NOMO-1 treated with DMSO at 0.1 percent for 48 hours (cell line): ENCODE data around the gene FAM13C.

Experiments
- DNase-seq: peaks from one replicate; lab custom pipeline; 2025; ENCODE audit not compliant: unreplicated experiment; lab: John Stamatoyannopoulos, UW

The FAM13C gene

DNA sequence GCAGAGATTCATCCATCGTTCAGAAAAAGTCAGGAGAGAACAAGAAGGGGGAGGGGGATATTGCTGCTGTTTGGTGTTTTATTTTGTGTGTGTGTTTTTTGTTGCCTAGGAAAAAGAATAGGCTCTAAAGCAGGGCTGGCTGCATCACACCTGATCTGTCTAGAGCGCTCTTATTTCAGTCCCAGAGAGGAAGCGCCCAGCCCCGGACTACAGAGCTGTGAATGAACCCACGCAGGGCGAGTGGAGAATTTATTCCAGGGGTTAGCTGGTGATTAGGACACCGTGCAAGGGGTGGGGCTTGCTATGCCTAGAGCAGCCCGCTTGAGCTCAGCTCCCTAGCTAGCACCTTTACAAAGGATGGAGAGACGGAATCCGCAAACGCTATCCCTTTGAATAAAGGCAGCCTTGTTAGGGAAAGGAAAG lies 621 bp upstream of the FAM13C start:
- DNase-seq: no peak

DNA sequence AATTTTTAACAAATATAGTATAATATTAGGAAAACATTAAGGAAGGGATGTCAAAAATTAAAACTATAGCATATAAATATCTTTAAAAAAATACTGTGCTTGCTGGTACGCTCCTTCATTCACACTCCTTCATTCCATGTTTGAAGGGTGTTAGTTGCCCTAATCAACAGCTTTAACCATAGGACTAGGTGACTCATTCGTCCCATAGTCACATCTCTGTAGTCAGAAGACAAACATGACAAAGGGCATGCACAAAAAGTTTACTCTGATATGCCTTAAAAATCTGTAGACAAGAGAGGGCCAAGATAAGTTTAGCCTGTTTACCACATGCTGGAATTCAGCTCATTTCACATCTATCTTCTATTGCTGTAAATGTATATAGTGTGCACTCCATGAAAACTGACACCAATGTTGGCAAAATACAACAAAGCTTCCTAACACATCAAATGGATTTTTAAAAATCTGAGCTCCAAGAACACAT lies 646 bp downstream of the FAM13C start:
- DNase-seq: no peak

DNA sequence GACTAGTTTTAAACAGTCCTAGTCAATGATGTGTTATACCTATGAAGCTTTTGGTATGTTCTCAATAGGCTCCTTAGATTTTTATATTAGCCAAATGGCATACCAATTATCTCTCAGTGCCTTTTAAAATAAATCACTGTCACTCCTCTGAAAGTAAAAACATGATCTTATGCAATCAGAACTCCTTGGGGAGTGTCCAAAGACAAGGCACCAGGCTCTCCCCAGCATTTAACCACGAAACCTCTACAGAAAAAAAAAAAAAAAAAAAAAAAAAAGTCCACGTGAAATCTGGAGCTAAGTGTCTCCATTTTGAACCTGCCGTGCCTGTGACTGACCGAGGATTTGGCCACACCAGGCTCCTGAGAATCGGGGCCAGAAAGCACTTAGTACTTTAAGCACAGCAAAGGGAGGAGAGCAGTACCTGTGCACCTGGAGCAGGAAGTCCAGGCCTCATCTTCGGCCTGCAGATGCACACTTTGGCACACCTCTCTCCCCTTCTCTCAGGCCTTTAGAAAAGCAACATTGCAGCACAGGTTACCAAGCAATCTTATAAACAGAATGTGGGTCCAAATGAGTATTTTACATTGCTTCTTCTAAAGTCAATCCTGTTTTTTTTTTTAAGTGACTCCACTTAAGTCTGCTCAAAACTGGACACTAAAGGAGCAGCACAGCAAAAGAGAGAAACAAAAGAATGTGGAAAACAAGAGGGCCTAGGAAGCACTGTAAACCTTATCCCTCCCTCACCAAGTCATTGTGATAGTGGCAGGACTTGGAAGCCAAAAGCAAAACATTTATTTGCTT lies 1.5 kb downstream of the FAM13C start:
- no peak for DNase-seq

DNA sequence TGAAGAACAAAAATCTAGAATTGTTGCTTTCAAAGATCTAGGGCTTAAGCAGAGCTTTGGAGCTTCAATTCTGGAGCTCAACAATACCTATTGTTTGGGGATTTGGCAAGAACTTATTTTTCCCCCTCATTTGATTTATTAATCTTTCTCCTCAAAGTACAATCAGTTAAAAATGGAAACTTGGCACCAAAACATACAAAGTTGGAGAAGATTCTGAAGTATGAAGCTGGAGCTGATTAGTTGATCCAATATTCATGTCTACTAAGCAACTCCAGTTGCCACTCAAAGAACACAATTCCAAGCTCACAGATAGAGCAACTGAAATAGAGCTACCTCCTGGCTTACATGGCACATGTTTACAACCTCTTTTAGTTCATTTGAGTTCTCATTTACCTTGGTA lies 3.8 kb downstream of the FAM13C start:
- no peak for DNase-seq

DNA sequence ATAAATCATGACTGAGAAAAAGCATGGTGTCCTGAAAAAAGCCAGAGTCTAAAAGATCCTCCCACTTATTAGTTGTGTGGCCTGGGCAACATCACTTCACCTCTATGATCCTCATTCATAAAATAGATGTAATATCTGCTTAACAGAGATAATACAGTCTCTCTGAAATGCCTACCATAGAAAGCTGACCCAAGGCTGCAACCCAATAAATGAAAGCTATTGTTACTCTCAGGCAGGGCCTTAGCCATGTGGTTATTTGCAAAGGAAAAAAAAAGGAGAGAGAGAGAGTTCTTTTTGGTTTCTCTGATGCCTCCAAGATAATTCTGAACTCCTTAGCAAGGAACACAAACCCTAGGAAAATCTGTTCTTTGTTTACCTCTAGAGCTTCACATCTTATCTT lies 7.9 kb downstream of the FAM13C start:
- DNase-seq: no peak

DNA sequence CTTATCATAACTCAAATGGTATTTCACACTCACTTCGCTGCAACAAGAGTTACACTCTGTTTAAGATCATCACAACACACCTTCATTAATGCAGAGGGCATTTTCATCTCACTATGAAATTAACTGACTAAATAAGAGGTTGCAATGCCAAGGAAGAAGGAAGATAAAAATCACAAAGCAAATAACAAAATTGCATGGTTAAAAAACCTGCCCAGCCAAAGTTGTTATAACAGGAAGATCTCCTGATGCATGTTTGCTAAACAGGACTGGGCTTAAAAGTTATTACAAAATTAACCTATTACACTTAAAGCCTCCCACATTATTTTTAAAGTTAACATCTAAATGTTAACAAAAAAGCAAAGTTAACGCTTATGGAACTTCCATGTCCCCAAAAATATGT lies 11.8 kb downstream of the FAM13C start:
- no peak for DNase-seq

DNA sequence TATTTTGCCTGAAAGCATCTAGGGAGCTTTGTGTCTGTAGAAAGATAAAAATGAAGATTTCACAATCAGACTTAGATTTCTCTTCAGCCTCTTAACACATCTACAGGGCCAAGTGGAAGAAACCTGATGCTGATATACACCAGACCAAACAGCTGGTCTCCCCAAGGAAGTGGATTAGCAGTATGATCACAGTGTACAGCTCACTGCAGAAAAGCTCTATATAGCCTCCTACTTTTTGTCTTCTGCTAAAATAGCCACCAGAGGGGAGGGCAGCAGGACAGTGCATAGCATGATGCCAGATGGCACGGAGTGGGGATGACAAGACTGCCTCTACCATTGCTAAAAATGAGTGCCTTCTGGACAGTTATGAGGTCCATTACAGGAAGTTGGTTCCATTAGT lies 16.0 kb downstream of the FAM13C start:
- DNase-seq: no peak

DNA sequence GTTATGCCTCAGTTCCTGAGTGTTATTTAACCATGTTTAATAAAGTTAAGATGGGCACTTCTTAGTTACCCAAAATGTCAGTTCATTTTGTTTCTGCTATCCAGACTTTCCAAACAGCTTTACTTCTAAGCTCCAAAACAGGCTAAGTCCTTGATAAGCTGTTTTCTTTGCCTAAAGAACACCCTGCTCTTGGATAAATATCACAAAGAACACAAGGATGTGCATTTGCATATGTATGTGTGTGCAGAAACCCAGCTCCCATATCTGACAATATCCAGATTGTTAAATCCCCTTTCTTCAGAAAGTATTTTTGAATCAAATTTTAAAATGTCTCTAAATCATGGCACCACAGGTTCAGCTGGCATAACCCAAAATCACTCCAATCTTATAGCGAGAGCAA lies 19.6 kb downstream of the FAM13C start:
- DNase-seq: no peak

DNA sequence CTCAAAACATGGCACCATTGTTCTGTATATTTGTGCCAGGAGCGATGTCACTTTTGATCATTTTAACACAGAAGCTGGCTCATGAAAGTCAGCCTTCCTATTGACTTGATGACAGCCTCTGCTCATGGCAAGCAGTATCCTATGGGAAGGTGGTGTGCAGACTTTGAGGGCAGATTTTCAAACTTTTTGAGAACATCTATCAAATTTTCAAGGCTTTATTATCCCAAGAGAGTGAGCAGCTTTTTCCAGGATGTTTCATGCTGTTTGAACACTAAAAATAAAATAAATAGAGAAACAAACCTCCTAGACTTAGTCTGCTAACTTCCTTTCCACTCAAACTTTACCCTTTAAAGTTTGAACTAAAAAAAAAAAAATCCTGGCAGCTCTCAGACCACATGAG lies 20.3 kb downstream of the FAM13C start:
- no peak for DNase-seq

DNA sequence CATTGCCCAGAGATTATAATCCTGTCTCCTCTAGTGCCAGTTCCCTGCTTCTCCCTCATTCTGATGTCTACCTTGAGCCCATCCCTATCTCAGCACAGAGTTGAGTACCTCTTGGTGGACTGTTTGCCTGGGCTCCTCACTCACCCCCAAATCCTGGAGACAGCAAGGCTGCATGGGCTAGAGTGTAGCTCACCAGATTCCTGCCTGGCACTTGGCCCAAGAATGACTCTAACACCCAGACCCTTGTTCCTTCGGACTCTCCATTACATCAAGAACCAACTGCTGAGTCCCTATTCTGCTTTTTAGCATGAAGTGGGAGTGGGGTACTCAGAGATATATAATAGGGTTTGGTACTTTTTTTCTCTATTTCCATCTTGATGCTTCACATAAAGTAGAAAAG lies 22.1 kb downstream of the FAM13C start:
- DNase-seq: no peak

DNA sequence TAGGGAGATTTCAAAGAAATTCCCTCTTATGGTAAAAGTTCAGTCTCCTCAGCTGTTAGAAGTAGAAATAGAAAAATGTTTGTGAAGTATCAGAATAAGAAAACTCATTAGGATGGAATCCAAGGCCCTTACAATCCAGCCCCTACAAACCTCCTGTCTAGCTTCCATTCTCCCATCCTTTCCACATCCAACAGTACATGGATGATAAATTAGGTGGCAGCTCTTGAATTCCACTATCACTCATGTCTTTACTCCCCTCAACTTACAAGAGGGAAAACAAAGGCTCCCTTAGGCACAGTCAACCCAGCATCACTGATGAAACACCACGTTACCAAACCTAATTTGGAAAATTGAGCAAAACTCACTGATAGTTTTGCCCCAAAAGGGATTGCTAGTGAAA lies 23.0 kb downstream of the FAM13C start:
- DNase-seq: no peak

DNA sequence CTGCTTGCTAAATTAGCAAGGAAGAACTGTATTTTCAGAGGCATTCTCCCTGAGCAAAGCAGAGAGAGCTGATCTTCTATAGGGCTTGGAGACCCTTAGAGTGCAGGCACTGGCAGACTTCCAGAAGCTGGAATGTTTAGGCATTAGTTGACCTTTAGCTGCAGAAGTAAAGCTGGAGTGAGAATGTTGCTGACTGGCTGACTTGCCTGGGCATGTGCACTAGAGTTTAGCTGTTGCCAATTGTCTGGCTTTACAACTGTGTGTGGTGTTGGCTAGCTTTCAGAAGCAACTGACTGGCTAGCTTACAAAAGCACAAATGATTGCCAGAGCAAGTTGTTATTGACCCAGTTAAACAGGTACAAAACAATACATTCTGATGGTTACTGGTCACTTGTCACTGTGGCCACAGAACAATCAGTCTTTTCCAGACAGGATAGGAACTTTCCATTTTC lies 25.1 kb downstream of the FAM13C start:
- DNase-seq: no peak

DNA sequence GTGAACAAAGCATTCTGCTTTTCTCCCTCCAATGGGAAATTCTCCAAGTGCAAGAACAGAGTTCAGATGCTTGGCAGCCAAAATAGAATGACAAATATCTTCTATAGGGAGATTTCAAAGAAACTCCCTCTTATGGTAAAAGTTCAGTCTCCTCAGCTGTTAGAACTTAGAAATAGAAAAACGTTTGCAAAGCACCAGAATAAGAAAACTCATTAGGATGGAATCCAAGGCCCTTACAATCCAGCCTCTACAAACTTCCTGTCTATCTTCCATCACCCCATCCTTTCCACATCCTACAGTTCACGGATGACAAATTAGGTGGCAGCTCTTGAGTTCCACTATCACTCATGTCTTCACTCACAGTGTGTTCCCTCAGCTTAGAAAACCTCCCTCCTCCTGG lies 25.7 kb downstream of the FAM13C start:
- DNase-seq: no peak

DNA sequence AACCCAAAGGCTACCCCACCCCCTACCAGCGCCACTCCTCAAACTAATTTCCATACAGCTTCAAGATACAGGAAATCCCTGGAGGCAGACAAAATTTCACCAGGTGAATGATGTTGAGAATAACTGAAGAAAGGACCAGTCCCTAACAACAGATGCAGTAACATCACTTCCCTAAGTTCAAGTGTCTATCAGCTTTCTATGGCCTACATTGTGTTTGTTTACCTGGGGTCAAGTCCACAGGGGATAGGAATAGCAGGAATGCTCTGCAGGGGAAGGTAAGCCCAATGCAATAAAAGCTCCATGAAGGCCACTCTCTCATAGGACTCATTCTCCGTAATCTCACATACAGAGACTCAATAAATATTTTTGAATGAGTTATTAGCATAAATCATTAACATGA lies 26.9 kb downstream of the FAM13C start:
- no peak for DNase-seq

DNA sequence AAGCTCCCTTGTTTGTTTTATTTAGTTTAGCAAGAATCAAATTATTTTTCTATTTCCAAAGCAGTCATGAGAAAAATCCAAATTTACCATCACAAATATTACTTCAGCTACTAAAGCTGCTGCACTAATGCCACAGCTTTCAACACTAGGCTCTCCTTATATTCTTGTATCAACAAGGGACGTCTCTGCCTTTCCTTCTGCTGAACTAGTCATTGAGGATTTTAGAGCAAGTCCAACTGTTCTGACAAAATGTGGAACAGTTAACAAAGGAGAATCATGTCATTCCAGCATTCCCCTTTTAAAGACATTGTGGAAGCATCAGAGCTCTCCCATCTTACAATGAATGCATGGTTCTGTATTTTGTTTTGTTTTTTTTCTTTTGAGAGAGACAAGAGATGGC lies 28.6 kb downstream of the FAM13C start:
- DNase-seq: no peak

DNA sequence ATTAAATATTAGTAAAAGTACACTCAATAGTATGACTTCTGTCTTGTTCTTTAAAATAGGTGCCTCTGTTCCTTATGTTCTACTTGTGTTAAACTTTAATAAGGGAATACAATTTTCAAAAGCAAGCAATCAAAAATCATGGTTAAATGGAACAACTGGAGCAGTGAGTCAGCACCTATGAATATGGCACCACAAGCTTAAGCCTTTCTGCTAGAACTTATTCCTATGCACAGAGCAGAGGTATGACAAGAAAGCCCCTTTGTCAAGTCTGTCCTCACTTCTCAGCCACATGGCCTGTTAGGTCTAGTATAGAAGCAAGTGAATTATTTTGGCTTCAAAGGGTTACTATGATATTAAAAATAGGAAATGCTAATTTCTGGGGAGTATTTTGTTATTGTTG lies 29.8 kb downstream of the FAM13C start:
- no peak for DNase-seq

DNA sequence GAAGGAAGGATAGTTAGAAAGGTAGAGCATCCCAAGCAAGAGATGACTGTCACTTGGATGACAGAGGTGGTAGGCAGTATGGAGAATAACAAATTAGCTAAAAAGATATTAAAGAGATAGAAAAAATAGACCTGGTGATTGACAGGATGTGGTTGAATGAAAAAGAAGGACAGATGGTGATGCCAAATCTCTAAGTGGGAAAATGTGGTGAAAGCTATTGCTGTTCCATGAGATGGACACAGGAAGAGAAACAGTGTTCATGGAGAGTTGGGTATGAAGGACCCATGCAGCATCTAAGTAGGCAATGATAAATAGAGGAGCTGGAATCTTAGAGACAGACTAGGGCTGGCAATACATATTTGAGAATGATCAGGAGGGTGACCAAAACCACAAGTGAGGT lies 30.7 kb downstream of the FAM13C start:
- DNase-seq: no peak

DNA sequence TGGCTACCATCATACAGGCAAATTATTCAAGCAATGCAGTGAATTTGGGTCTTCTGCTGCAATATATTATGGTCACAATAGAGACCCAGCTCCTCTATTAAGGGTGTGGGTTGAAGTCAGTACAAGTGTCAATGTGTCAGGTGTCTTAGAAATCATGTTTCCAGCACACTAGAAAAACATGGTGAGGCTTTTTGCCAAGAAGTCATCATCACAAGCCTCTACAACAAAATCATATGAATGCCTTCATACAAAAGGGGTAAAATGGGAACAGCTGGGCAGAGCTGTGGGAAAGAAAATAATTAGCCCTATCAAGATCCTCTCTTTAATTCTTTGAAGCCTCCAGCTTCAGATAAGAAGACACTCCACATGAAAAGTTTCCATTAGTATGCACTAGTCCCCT lies 37.2 kb downstream of the FAM13C start:
- DNase-seq: no peak

DNA sequence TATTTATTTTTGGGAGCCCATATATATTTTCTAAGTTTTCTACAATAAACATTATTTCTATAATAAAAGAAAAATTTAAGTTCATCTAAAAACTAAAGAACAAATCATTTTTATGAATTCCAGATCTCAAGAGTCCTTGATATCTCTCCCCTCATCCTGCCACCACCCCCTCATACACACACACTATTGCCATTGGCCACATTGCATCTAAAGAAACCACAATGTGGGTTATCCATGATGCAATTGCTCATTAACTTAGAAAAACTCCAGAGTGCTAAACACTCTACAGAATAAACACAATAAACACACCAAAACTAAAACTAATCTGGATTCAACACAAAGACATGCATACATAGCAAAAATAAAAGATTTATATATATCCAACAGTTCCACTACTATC lies 37.8 kb downstream of the FAM13C start:
- no peak for DNase-seq

DNA sequence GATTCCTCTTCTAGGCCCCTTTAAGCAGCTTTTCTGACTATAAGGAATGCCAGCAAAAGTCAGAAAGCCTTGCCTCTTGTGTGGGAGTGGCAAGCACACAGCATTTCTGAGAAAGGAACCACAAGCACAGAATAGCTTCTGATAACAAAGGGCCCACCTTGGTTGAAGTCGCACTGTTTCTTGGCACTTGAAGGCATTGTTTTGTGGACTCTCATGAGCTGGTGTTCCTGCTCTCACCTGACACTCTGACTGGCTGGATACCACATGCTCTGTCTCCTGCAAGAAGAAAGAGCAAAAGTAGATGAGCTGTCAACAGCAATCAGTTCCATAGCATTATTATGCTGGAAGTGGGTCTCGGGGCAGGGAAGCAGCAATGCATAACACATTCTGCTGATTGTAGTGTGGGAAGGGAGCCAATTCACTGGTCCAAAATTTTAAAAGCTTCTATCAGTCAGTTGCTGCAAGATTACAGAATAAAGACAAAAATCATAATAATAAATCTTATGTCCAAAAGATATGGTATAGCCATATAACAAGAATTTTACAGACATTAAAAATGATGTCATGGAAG lies 38.4 kb downstream of the FAM13C start:
- no peak for DNase-seq

DNA sequence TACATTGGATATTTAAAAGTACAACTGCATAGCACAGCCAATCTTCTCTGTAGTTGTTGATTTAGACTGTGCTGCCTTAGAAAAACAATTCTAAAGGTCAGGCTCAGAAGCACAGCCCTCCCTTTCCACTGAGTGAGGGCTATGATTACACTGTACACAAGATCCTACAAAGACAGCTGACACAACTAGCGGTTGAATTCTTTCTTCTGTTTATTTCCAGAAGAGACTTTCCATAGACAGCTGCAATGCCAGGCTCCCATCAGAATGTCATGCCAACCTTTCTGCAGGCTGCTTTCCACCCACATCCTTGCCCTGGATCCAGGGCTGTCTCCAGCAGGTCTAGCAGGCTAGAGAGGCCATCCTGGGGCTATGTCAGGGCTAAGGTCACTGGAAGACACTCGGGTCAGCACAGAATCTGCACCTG lies 39.3 kb downstream of the FAM13C start:
- no peak for DNase-seq

DNA sequence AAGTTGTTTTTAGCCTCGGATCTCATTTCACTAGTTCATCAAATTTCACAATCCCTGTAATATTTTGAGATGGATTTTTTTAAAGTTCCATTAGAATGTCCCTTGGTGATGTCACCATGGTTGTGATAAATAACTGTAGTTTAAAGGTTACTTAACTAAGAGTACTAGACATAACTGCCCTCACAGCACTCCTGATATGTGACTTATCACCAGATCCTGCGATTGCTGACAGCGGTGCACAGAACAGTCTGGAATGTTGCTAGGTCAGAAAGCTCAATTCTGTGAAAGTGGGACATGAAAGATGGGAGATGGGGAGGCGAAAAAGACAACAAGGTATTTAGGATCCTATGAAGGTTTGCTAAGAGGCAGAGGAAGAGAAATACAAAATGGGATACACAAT lies 40.2 kb downstream of the FAM13C start:
- DNase-seq: no peak

DNA sequence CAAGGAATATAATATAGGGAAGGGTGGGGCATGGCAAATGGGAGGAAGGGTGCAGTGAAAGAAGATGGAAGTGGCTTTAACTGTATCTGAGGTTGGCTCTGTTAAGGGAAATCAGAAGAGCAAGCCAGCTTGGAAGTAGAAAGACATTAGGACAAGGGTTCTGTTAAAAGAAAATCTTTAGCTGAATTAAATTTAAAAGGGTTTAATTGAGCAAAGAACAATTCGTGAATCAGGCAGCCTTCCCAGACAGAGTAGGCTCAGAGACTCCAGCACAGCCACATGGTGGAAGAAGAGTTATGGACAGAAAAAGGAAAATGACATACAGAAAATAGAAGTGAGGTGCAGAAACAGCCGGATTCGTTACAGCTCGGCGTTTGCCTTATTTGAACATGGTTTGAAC lies 42.0 kb downstream of the FAM13C start:
- no peak for DNase-seq
